Measurements from ENCODE around the gene HRH1.

The HRH1 gene

DNA sequence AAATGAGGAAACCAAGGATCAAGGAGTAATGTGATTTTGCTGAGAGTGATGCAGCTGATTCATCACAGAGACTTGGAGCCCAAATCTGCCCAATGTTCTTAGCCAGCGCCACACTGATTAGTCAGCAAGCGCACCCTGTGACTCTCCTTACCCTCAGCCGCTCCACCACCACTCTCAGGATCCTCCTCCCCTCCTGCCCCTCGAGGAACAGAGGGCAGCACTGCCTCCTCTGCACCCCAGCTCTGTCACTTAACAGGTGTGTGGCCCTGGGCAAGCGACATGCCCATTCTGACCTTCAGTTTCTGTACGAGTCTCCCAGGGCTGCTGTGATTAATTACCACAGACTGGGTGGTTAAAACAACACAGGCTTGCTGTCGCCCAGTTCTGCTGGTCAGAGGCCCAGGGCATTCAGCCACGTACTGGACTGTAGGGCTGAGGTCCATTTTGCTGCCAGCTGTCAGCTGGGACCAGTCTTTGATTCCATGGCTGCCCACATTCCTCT lies 36.1 kb upstream of the HRH1 start:
- Histone ChIP-seq H3K27me3 (ENCODE audit: control insufficient read depth, insufficient read depth, low read length) (no peaks in the 10 kb centered on the region), H3K4me1 (no peaks in the 10 kb centered on the region), H3K4me3 (ENCODE audit: low read depth, low read length) (no peak overlapping the region), H2AFZ (no peak overlapping the region), H3K36me3 (ENCODE audit: control insufficient read depth, insufficient read depth, low read length) (no peaks in the 10 kb centered on the region), H3K9ac (no peak overlapping the region), H3K9me3 (ENCODE audit: control insufficient read depth, low read length) (peaks cover 3% of the 10 kb centered on the region), H3K4me2 (ENCODE audit: low read length) (no peak overlapping the region), H3K27ac (no peak overlapping the region), H3K79me2 (no peaks in the 10 kb centered on the region)
- no peak for TF ChIP-seq CTCF (IDR thresholded peaks at IDR 0.05)

DNA sequence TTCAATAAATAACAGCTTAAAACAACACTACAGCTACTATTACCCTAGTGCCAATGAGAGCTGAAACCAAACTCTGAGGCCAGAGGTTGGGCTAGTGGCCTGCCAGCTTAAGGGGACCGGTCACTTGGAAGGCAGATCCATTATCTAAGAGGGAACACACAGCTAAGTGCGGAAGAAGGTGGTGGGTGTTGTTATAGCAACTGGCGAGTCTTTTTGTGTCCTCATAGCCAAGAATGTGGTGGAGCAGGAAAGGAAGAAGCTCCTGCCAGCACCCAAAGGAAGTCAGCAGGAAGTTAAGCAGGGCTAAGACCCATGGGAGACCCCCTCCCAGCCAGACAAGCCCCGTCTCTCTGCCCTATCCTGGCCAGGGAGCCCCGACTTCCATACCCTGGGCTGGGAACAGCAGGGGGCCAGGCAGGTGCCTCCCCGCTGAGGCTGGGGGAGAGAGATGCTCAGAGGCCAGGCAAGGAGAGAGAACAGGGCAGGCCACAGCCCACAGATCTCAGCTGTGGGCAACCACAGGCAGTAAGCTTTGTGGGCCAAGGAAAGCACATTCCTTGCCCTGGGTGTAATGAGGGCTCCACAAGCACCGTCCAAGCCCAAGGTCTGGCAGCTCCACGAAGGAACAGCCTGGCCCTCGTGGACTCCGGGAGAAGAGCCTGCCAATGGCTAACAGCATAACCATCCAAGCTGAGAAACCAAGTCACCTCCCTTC lies 34.0 kb upstream of the HRH1 start:
- H3K27ac ChIP-seq: no peak overlapping the region
- H3K4me1 ChIP-seq: no peaks in the 10 kb centered on the region

GRCh38 chr3:11126653-11127052 lies 27.6 kb upstream of the HRH1 start:
- no peak overlapping the region for H3K27ac ChIP-seq
- H3K9ac ChIP-seq: no peak overlapping the region
- H2AFZ ChIP-seq: no peak overlapping the region
- peaks cover 3% of the 10 kb centered on the region for H3K9me3 ChIP-seq (ENCODE audit: control insufficient read depth, low read length)
- H3K36me3 ChIP-seq (ENCODE audit: control insufficient read depth, insufficient read depth, low read length): no peaks in the 10 kb centered on the region
- no peaks in the 10 kb centered on the region for H3K79me2 ChIP-seq
- TF ChIP-seq CTCF (IDR thresholded peaks at IDR 0.05): no peak
- H3K4me2 ChIP-seq (ENCODE audit: low read length): no peak overlapping the region
- H3K4me1 ChIP-seq: no peaks in the 10 kb centered on the region
- no peaks in the 10 kb centered on the region for H3K27me3 ChIP-seq (ENCODE audit: control insufficient read depth, insufficient read depth, low read length)
- H3K4me3 ChIP-seq (ENCODE audit: low read depth, low read length): no peak overlapping the region

More for the DNA sequence above, 34.0 kb upstream of the HRH1 start:
- no peak for TF ChIP-seq CTCF (IDR thresholded peaks at IDR 0.05)
- no peak overlapping the region for H3K4me3 ChIP-seq (ENCODE audit: low read depth, low read length)
- H3K36me3 ChIP-seq (ENCODE audit: control insufficient read depth, insufficient read depth, low read length): no peaks in the 10 kb centered on the region
- H3K4me2 ChIP-seq (ENCODE audit: low read length): no peak overlapping the region
- no peak overlapping the region for H3K9ac ChIP-seq
- no peaks in the 10 kb centered on the region for H3K27me3 ChIP-seq (ENCODE audit: control insufficient read depth, insufficient read depth, low read length)
- no peaks in the 10 kb centered on the region for H3K79me2 ChIP-seq
- no peak overlapping the region for H2AFZ ChIP-seq
- H3K9me3 ChIP-seq (ENCODE audit: control insufficient read depth, low read length): peaks cover 3% of the 10 kb centered on the region

DNA sequence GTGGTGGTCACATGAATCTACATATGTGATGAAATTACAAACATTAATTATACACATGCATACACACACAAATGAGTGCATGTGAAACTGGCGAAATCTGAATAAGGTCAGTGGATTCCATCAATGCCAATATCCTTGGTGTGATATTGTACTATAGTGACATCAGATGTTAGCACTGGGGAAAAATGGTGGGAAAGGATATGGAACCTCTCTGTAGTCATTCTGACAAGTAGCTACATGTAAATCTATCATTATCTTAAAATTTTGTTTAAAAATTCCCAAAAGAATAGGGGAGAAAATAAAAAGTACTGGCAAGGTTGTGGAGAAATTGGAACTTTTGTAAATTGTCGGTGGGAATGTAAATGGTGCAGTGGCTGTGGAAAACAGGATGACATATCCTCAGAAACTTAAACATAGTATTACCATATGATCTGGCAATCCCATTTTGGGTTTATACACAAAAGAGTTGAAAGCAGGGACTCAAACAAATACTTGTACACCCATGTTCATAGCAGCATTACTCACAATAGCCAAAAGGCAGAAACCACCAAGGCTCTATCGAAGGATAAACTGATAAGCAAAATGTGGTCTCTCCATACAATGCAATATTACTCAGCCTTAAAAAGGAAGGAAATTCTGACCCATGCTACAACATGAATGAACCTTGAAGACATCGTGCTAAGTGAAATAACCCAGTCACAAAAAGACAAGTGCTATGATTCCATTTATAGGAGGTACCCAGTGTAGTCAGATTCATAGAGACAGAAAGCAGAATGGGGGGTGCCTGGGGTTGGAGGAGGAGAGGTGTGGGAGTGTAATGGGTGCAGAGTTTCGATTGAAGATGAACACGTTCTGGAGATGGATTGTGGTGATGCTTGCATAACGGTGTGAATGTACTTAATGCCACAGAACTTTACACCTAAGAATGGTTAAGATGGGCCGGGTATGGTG lies 25.3 kb upstream of the HRH1 start:
- no peak for TF ChIP-seq CTCF (IDR thresholded peaks at IDR 0.05)
- H3K79me2 ChIP-seq: no peaks in the 10 kb centered on the region
- no peaks in the 10 kb centered on the region for H3K27me3 ChIP-seq (ENCODE audit: control insufficient read depth, insufficient read depth, low read length)
- no peak overlapping the region for H2AFZ ChIP-seq
- H3K4me1 ChIP-seq: no peaks in the 10 kb centered on the region
- H3K4me3 ChIP-seq (ENCODE audit: low read depth, low read length): no peak overlapping the region
- H3K9me3 ChIP-seq (ENCODE audit: control insufficient read depth, low read length): no peaks in the 10 kb centered on the region
- no peaks in the 10 kb centered on the region for H3K36me3 ChIP-seq (ENCODE audit: control insufficient read depth, insufficient read depth, low read length)
- H3K9ac ChIP-seq: no peak overlapping the region
- H3K27ac ChIP-seq: no peak overlapping the region
- no peak overlapping the region for H3K4me2 ChIP-seq (ENCODE audit: low read length)

Measured in parathyroid adenoma (tissue), 2 donors.